Measurements from ENCODE around the gene HOGA1.
"Not testable (repeated sequence)": the region's sequence is repeated elsewhere in the genome, so short reads cannot be mapped to it uniquely, and the experiment has no call there.

The HOGA1 gene

DNA sequence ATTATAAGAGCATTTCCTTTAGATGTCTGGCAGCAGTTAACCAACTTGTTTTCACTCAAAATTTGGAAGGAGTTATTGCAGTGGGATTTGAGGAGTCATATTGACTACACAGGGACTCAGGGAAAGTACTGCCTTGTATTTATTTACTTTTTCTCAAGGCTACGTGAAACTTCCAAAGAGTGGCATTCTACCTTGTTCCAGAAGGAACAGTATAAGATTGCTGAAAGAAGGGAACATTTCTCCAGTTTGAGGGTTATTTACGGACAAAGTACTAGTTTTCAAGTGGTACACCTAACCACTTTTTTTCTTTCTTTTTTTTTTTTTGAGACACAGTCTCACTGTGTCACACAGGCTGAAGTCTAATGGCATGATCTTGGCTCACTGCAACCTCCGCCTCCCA, 44.0 kb downstream of the HOGA1 start:
- ChIA-PET POLR2A (no interaction called here), CTCF (interaction anchor here (1.2 to 2.2 kb wide), 2 partner anchors 16 to 57 kb away, joined by 3 to 8 read pairs; partner anchors contain the start of gene ANKRD2)
- TF ChIP-seq CTCF (IDR thresholded peaks at IDR 0.05; ENCODE audit: insufficient read depth, low read length, missing control alignments): no peak
- DNase-seq (ENCODE audit: low read depth, low spot score): no peak
- H3K4me3 ChIP-seq (ENCODE audit: low read depth, low read length): no peak overlapping the region

DNA sequence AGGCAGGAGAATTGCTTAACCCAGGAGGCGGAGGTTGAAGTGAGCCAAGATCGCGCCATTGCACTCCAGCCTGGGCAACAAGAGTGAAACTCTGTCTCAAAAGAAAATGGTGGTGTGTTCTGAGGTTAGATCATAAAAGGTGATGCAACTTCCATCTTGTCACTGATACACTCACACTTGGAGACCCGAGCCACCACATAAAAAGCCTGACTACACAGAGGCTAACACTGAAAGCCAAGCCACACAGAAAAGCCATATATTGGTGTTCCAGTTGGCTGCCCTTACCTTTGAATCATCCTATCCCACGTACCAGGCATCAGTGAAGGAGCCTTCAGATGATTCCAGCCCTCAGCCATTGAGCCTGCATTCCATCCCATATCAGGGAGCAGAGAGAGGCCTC, 45.1 kb downstream of the HOGA1 start:
- ChIA-PET POLR2A (no interaction called here), CTCF (interaction anchor here (1.2 kb wide), 1 partner anchor 17 kb away, joined by 3 read pairs; no protein-coding TSS in a partner anchor)
- DNase-seq (ENCODE audit: low read depth, low spot score): no peak
- no peak overlapping the region for H3K4me3 ChIP-seq (ENCODE audit: low read depth, low read length)
- TF ChIP-seq CTCF (IDR thresholded peaks at IDR 0.05; ENCODE audit: insufficient read depth, low read length, missing control alignments): no peak

GRCh38 chr10:97631098-97631497, 46.9 kb downstream of the HOGA1 start:
- CTCF ChIA-PET: no interaction called here
- TF ChIP-seq CTCF (IDR thresholded peaks at IDR 0.05; ENCODE audit: insufficient read depth, low read length, missing control alignments): no peak
- H3K4me3 ChIP-seq (ENCODE audit: low read depth, low read length): no peak overlapping the region
- POLR2A ChIA-PET: no interaction called here
- DNase-seq (ENCODE audit: low read depth, low spot score): no peak

GRCh38 chr10:97632949-97633884, 49.0 kb downstream of the HOGA1 start, which contains the start of gene MORN4:
TSS of gene MORN4 (minus strand) at chr10:97633500. CDS start at chr10:97619653, 13,847 bp downstream.
- TF ChIP-seq CTCF (IDR thresholded peaks at IDR 0.05; ENCODE audit: insufficient read depth, low read length, missing control alignments): no peak
- ChIA-PET CTCF (interaction anchor here (1.1 kb wide), 1 partner anchor 50 kb away, joined by 3 read pairs; no protein-coding TSS in a partner anchor), POLR2A (no interaction called here)
- peak within 1 kb of the TSS; percentile 88 for H3K4me3 ChIP-seq (ENCODE audit: low read depth, low read length)
- DNase-seq (ENCODE audit: low read depth, low spot score): no peak

DNA sequence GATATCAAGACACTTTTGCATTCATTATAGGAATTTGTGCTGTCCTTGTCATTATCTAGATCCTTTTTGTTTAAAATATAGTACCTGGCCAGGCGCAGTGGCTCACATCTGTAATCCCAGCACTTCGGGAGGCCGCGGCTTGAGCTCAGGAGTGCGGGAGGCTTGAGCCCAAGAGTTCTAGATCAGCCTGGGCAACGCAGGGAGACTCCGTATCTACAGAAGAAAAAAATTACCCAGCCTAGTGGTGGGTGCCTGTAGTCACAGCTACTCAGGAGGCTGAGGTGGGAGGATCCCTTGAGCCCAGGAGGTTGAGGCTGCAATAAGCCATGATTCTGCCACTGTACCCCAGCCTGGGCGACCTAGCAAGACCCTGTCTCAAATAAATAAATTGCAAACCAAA, 49.7 kb downstream of the HOGA1 start:
- peak overlapping the region; percentile 88 for H3K4me3 ChIP-seq (ENCODE audit: low read depth, low read length)
- TF ChIP-seq CTCF (IDR thresholded peaks at IDR 0.05; ENCODE audit: insufficient read depth, low read length, missing control alignments): no peak
- DNase-seq (ENCODE audit: low read depth, low spot score): no peak
- CTCF ChIA-PET: interaction anchor here (1.1 kb wide), 1 partner anchor 49 kb away, joined by 3 read pairs; no protein-coding TSS in a partner anchor
- POLR2A ChIA-PET: no interaction called here

GRCh38 chr10:97635577-97635976, 51.4 kb downstream of the HOGA1 start:
- ChIA-PET CTCF (no interaction called here), POLR2A (no interaction called here)
- H3K4me3 ChIP-seq (ENCODE audit: low read depth, low read length): no peak overlapping the region
- no peak for DNase-seq (ENCODE audit: low read depth, low spot score)
- no peak for TF ChIP-seq CTCF (IDR thresholded peaks at IDR 0.05; ENCODE audit: insufficient read depth, low read length, missing control alignments)

DNA sequence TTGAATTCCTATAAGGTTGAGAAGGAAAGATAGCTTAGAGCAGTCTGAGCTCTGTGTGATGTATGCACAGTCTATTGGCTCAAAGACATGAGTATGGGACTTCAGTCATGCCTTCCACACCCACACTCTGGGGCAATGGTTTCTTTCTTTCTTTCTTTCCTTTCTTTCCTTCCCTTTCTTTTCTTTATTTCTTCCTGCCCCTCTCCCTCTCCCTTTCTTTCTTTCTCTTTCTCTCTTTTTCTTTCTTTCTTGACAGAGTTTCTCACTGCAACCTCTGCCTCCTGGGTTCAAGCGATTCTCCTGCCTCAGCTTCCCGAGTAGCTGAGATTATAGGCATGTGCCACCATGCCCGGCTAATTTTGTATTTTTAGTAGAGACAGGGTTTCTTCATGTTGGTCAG, 54.9 kb downstream of the HOGA1 start:
- POLR2A ChIA-PET: interaction anchor here (0.6 kb wide), 1 partner anchor 10 kb away, joined by 3 read pairs; no protein-coding TSS in a partner anchor
- H3K4me3 ChIP-seq (ENCODE audit: low read depth, low read length); DNase-seq (ENCODE audit: low read depth, low spot score): not testable (repeated sequence)
- CTCF ChIA-PET: interaction anchor here (0.8 kb wide), 1 partner anchor 231 kb away, joined by 3 read pairs; no protein-coding TSS in a partner anchor
